HepG2 (cell line): ENCODE measurements around the gene TTC39C.

Source experiments
- CTCF ChIP-seq: sonication (generic); formaldehyde crosslinking; IDR thresholded peaks from 2 replicates; pipeline ENCODE4 v1.5.0; 2020; ENCODE audit warnings: mild to moderate bottlenecking, missing genetic modification reagents, moderate library complexity
- FOXM1 ChIP-seq: sonication (generic); formaldehyde crosslinking; IDR thresholded peaks from 2 replicates; pipeline ENCODE4 v1.5.0; 2020; ENCODE audit warnings: missing genetic modification reagents
- JDP2 ChIP-seq: sonication (generic); formaldehyde crosslinking; IDR thresholded peaks from 2 replicates; pipeline ENCODE4 v1.8.1; 2022; ENCODE audit warnings: missing genetic modification reagents, borderline replicate concordance
- RBAK ChIP-seq: sonication (generic); formaldehyde crosslinking; IDR thresholded peaks from 2 replicates; pipeline ENCODE4 v1.5.1; 2020; ENCODE audit warnings: mild to moderate bottlenecking, missing genetic modification reagents
- TERF1 ChIP-seq: sonication (generic); formaldehyde crosslinking; IDR thresholded peaks from 2 replicates; pipeline ENCODE4 v1.8.0; 2022; ENCODE audit warnings: mild to moderate bottlenecking, missing genetic modification reagents, moderate library complexity
- TMF1 ChIP-seq: sonication (generic); formaldehyde crosslinking; IDR thresholded peaks from 2 replicates; pipeline ENCODE4 v1.8.1; 2022; ENCODE audit warnings: low read depth, missing genetic modification reagents
- ZBTB26 ChIP-seq: IDR thresholded peaks from 2 replicates; pipeline ENCODE4 v1.6.1; 2016; ENCODE audit warnings: missing compliant biosample characterization, missing genetic modification reagents, borderline replicate concordance

GRCh38 chr18:24078391-24078790, 63.8 kb downstream of the TTC39C start:
- no peak for TF ChIP-seq CTCF (CRISPR knock-in tag)
- TF ChIP-seq FOXM1 = no peak
- TF ChIP-seq TERF1 = no peak
- no peak for TF ChIP-seq ZBTB26
- no peak for TF ChIP-seq JDP2 (CRISPR knock-in tag)
- TF ChIP-seq TMF1 (CRISPR knock-in tag) = no peak
- TF ChIP-seq RBAK (CRISPR knock-in tag) = no peak
